NCI-H510A (cell line): ENCODE results near the gene ABCB6.
"Not testable (repeated sequence)": the region's sequence is repeated elsewhere in the genome, so short reads cannot be mapped to it uniquely, and the experiment has no call there.

Source experiments
- DNase-seq: peaks from one replicate; lab custom pipeline; 2025; lab: John Stamatoyannopoulos, UW

The ABCB6 gene

GRCh38 chr2:219218732-219219701 lies at the start of gene ABCB6:
Gene ABCB6 (minus strand): TSS chr2:219218958. CDS start chr2:219218673, 285 bp downstream.
- peak; percentile 94 for DNase-seq

- DNase-seq, result no peak
Observed at GRCh38 chr2:219268294-219268693, 49.5 kb upstream of the ABCB6 start.

GRCh38 chr2:219266886-219267285 lies 48.1 kb upstream of the ABCB6 start:
- DNase-seq, result no peak

- DNase-seq, result no peak
Observed at GRCh38 chr2:219266232-219266631, 47.5 kb upstream of the ABCB6 start.

- no peak for DNase-seq
Observed at GRCh38 chr2:219261024-219261855, 42.5 kb upstream of the ABCB6 start.

GRCh38 chr2:219258942-219259341 lies 40.2 kb upstream of the ABCB6 start:
- not testable (repeated sequence) for DNase-seq

GRCh38 chr2:219254590-219255201 lies 35.9 kb upstream of the ABCB6 start:
- DNase-seq, result no peak

GRCh38 chr2:219253753-219254589 lies 35.2 kb upstream of the ABCB6 start, which contains the start of gene TUBA4A:
Gene TUBA4A (minus strand): TSS chr2:219253918. CDS start chr2:219253858, 60 bp downstream.
- DNase-seq, result peak; percentile 74

- DNase-seq, result peak; percentile 22
Observed at GRCh38 chr2:219252900-219253752, 34.4 kb upstream of the ABCB6 start, which contains the start of gene TUBA4B. Gene TUBA4B (plus strand): TSS chr2:219253243. CDS start chr2:219253408, 165 bp downstream.

GRCh38 chr2:219252570-219252899 lies 33.8 kb upstream of the ABCB6 start:
- DNase-seq, result no peak

- DNase-seq, result peak; percentile 8
Observed at GRCh38 chr2:219252084-219252483, 33.3 kb upstream of the ABCB6 start.

GRCh38 chr2:219251656-219252055 lies 32.9 kb upstream of the ABCB6 start:
- DNase-seq, result no peak

- no peak for DNase-seq
Observed at GRCh38 chr2:219250049-219250781, 31.5 kb upstream of the ABCB6 start.

- peak; percentile 65 for DNase-seq
Observed at GRCh38 chr2:219249203-219249980, 30.6 kb upstream of the ABCB6 start.

- no peak for DNase-seq
Observed at GRCh38 chr2:219248845-219249202, 30.1 kb upstream of the ABCB6 start.

- no peak for DNase-seq
Observed at GRCh38 chr2:219247678-219248642, 29.2 kb upstream of the ABCB6 start.

- no peak for DNase-seq
Observed at GRCh38 chr2:219246559-219246958, 27.8 kb upstream of the ABCB6 start.

GRCh38 chr2:219245899-219246230 lies 27.1 kb upstream of the ABCB6 start:
- no peak for DNase-seq
